CD4-positive, alpha-beta T cell treated with Interleukin-15 for 4 hours (primary cell): ENCODE results near the gene TMPRSS12.
"Not testable (repeated sequence)": the region's sequence is repeated elsewhere in the genome, so short reads cannot be mapped to it uniquely, and the experiment has no call there.

Experiments used
- DNase-seq: peaks from one replicate; pipeline ENCODE4 v3.0.0-alpha.2; 2020; ENCODE audit warnings: low spot score

TMPRSS12 gene

DNA sequence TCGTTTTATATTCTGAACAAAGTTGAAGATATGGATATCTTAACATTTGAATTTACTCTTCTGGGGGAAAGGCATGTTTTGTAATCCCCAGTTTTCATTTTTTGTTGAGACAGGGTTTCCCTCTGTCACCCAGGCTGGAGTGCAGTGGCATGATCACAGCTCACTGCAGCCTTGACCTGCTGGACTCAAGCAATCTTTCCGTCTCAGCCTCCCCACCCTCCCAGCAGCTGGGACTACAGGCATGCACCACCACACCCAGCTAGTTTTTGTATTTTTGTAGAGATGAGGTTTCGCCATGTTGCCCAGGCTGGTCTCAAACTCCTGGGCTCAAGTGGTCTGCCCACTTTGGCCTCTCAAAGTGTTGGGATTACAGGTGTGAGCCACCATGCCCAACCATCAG lies 84.2 kb downstream of the TMPRSS12 start:
- not testable (repeated sequence) for DNase-seq

GRCh38 chr12:50927356-50927755 lies 84.6 kb downstream of the TMPRSS12 start:
- no peak for DNase-seq

DNA sequence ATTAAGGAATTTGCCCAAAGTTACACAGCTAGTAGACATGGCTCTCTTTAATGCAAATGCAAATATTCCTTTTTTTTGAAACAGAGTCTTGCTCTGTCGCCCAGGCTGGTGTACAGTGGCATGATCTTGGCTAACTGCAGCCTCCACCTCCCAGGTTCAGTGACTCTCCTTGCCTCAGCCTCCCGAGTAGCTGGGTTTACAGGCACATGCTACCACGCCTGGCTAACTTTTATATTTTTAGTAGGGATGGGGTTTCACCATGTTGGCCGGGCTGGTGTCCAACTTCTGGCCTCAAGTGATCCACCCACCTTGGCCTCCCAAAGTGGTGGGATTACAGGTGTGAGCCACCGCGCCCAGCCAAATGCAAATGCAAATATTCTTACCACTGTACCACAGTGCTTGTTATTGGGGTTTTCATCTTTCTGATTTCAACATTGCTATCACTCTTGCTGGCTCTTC lies 85.1 kb downstream of the TMPRSS12 start:
- no peak for DNase-seq

- no peak for DNase-seq
Observed at GRCh38 chr12:50928392-50928791, 85.7 kb downstream of the TMPRSS12 start.

GRCh38 chr12:50929831-50930230 lies 87.1 kb downstream of the TMPRSS12 start:
- DNase-seq, result no peak

GRCh38 chr12:50930477-50930876 lies 87.8 kb downstream of the TMPRSS12 start:
- not testable (repeated sequence) for DNase-seq

DNA sequence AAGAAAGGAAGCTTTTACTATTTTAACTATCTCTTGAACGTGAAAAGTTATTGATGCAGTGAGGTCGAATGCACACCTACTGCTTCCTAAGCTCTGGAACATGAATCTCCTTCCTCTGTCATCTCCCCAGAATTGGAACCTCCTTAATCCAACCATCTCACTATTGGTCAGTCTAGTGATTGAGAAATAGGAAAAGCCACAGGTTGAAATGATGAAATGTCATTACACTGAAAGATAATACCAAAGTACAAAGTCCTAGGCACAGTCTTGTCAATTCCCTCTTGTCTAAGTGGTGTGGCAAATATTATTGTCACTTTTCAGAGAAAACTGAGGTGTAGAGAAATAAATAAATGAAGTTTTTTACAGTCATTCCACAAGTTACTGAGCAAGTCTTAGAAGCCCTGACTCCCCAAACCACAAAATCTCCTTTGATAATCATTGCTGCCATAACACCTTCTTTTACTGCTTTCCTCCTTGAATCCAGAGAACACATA lies 90.1 kb downstream of the TMPRSS12 start:
- no peak for DNase-seq

GRCh38 chr12:50933459-50934124 lies 90.9 kb downstream of the TMPRSS12 start:
- DNase-seq, result no peak

GRCh38 chr12:50934371-50934851 lies 91.7 kb downstream of the TMPRSS12 start:
- DNase-seq, result no peak

DNA sequence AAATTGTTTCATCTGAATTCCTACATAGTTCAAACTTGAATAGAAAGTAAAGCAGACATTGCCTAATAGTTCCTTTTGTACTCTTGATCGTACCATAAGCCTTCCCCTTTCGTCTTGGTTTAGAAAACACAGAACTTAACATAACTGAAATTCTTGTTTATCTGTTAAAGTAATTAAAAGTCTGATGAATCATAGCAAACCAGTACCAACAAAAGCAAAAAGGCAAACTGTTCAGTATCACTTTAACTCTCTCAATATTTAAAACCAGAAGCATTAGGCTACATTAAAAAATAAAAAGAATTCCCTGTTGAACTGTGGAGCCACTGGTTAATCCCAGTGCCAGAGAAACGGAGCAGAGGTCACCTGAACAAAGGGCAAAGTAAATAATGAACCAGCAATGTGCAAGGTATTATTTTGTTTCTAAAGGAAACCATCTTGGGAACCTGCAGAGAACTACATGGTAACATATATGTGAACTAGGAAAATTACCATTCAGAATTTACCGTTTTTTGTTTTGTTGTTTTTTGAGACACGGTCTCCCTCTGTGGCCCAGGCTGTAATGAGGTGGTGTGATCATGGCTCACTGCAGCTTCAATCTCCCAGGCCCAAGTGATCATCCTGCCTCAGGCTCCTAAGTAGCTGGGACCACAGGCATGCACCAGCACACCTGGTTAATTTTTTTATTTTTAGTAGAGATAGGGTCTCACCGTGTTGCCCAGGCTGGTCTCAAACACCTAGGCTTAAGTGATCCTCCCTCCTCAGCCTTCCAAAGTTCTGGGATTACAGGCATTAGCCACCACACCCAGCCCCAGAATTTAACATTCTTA lies 92.5 kb downstream of the TMPRSS12 start:
- no peak for DNase-seq

DNA sequence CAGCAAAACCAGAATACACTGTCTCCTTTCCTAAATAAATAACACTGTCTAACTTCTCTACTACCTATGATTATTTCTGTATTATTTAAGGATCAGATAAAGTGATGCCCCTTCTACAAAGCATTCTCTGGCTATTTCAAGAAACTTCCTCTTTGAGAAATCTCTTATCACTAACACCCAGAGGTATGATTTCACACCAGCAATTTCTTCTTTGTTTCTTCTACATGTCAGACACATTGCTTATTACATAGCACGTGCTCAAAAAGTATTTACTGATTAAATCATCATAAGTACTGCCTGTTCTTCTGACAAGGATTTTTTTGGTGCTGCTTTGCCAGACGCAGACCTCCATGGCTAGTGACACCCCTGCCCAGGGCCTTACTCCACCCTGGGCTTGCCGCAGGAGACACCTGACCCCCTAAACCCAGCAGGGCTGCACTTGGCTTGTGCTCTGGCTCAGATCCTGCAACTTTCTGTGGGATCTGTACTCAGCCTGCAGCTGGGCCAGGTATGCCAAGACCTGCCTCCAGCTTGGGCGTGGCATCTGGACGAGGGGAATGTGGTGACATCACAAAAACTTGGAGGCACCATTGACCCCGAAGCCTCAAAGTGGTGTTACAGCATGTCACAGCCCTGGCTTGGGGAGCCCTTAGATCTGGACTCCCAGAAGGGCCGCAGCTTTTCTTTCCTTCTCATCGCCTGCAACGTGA lies 94.2 kb downstream of the TMPRSS12 start:
- no peak for DNase-seq
